C4-2B (cell line): ENCODE results near the gene TXNDC11.

Source experiments
- CTCF ChIP-seq: fragments of 450-650 bp; conservative IDR thresholded peaks from 2 replicates; pipeline ENCODE4 v1.5.1; 2017; ENCODE audit warnings: mild to moderate bottlenecking
- ZFX ChIP-seq: fragments of 450-650 bp; IDR thresholded peaks from 2 replicates; pipeline ENCODE4 v1.6.1; 2017

- TF ChIP-seq CTCF, result no peak
- TF ChIP-seq ZFX, result no peak
Measured at GRCh38 chr16:11681556-11681955, 61.1 kb downstream of the TXNDC11 start.
